ENCODE results near the gene EMSY. TPM values are rescaled to one million over a fixed set of nuclear protein-coding genes. Genes with fewer than 3 reads are reported as not detected.

Gene EMSY
- total and polyA plus RNA-seq, 9 of the 15 experiments (the other 6 are each of a cell fraction or from before 2014, with no cell fraction given) = 12.7 to 25.4 (median 17.9) TPM

DNA sequence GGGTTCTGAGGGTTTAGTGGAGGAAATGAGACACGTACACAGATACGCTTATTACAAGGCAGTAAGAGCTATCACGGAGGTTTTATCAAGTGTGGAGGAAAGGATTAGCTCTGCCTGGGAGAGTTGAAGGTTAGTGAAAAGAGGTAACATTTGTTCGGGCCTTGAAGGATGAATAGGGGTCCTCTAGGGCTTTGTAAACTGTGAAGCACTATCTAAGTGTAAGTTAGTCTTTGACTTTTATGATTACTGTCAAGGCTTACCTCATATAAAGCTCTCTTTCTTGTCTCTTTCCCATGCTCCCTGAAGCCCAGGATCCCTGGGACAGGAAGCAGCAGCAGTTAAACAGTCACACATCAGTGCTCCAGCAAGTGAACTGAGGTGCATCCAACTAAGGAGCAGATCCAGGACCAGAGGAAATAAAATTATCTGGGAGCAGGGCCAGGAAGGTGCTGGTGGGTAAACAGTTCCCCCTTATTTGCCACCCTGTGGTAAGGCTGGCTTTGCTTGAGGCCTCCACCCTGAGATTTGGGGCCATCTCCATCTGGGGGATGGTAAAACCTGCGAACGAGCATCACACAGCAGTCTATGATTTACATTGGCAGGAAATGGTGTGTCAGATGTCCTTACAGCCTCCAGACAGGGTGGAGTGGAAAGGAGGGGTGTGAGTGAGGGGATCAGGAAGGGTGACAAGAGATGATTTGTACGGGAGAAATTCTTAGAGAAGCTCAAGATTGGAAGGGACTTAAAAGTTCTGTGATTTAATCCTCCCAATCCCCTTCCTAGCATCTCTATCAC is 36.5 kb upstream of the EMSY start (continued):
- TF ChIP-seq, protein P1, sequence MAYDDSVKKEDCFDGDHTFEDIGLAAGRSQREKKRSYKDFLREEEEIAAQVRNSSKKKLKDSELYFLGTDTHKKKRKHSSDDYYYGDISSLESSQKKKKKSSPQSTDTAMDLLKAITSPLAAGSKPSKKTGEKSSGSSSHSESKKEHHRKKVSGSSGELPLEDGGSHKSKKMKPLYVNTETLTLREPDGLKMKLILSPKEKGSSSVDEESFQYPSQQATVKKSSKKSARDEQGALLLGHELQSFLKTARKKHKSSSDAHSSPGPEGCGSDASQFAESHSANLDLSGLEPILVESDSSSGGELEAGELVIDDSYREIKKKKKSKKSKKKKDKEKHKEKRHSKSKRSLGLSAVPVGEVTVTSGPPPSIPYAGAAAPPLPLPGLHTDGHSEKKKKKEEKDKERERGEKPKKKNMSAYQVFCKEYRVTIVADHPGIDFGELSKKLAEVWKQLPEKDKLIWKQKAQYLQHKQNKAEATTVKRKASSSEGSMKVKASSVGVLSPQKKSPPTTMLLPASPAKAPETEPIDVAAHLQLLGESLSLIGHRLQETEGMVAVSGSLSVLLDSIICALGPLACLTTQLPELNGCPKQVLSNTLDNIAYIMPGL (CRISPR knock-in tag; IDR thresholded peaks at IDR 0.05) = no peak
- TF ChIP-seq, protein P2, sequence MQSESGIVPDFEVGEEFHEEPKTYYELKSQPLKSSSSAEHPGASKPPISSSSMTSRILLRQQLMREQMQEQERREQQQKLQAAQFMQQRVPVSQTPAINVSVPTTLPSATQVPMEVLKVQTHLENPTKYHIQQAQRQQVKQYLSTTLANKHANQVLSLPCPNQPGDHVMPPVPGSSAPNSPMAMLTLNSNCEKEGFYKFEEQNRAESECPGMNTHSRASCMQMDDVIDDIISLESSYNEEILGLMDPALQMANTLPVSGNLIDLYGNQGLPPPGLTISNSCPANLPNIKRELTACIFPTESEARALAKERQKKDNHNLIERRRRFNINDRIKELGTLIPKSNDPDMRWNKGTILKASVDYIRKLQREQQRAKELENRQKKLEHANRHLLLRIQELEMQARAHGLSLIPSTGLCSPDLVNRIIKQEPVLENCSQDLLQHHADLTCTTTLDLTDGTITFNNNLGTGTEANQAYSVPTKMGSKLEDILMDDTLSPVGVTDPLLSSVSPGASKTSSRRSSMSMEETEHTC (IDR thresholded peaks at IDR 0.05) = no peak
- TF ChIP-seq CBX5 (IDR thresholded peaks at IDR 0.05; ENCODE audit: borderline replicate concordance, low read depth) (no peak), ZNF431 (CRISPR knock-in tag; IDR thresholded peaks at IDR 0.05) (no peak), ZNF347 (CRISPR knock-in tag; IDR thresholded peaks at IDR 0.05; ENCODE audit: low read depth) (no peak), CAMTA2 (CRISPR knock-in tag; conservative IDR thresholded peaks at IDR 0.05) (no peak), ZNF239 (CRISPR knock-in tag; IDR thresholded peaks at IDR 0.05) (no peak), ARHGAP35 (IDR thresholded peaks at IDR 0.05; ENCODE audit: partially characterized antibody) (no peak), ARID2 (IDR thresholded peaks at IDR 0.05) (no peak), ATF1 (CRISPR knock-in tag; IDR thresholded peaks at IDR 0.05) (no peak), ATF1 (tag; IDR thresholded peaks at IDR 0.05) (no peak), RFX5 (IDR thresholded peaks at IDR 0.05; ENCODE audit: low read depth, low read length) (no peak), ERF (CRISPR knock-in tag; IDR thresholded peaks at IDR 0.05) (no peak)

All from K562 (cell line).